Measurements from ENCODE around the gene CALML3.

GRCh38 chr10:5571826-5572225 is 47.1 kb downstream of the CALML3 start:
- TF ChIP-seq, protein P1, sequence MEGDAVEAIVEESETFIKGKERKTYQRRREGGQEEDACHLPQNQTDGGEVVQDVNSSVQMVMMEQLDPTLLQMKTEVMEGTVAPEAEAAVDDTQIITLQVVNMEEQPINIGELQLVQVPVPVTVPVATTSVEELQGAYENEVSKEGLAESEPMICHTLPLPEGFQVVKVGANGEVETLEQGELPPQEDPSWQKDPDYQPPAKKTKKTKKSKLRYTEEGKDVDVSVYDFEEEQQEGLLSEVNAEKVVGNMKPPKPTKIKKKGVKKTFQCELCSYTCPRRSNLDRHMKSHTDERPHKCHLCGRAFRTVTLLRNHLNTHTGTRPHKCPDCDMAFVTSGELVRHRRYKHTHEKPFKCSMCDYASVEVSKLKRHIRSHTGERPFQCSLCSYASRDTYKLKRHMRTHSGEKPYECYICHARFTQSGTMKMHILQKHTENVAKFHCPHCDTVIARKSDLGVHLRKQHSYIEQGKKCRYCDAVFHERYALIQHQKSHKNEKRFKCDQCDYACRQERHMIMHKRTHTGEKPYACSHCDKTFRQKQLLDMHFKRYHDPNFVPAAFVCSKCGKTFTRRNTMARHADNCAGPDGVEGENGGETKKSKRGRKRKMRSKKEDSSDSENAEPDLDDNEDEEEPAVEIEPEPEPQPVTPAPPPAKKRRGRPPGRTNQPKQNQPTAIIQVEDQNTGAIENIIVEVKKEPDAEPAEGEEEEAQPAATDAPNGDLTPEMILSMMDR (IDR thresholded peaks at IDR 0.05) = no peak
- TF ChIP-seq POLR2A (IDR thresholded peaks at IDR 0.05) = no peak
